ENCODE measurements around the gene ELOF1.

DNA sequence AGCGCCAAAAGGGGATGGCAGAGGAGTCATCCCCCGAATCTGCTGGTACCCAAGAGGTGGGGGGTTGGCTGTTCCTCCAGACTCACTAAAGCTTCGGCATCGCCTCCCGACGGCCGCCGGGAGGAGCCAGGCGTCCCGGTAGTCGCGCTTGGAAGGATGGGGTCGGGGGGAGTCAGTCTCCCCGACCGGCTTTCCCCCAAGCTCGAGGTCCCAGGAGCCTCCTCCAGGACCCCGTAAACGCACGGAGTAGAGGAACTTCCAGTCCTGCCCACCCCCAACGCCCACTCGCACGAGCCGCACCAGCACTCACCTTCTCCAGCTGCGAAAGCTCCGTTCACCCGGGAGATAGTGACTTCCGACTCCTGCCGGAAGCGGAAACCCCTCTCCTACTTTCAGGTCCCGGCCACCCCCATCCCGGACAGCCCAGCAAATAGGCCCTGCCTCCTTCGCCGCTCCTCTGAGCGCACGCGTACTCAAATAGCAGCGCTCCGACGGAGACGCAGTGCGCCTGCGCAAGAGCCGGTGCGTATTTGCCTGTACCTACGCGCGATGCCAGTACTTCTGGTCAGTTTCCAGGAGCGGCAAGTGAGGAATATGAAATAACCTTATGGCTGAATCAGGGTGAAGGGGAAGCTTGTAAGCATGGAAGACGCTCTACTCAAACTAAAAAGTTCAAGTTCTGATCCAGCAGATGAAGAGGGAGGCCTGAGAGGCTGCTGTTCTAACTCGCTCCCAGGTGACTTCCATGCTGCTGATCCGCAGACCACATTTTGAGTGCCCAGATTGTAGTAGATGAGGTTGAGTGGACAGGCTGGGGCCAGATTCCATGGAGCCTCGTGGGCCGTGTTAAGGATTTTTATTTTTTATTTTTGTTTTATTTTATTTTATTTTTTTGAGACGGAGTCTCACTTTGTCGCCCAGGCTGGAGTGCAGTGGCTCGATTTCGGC, at the start of gene ELOF1:
- TF ChIP-seq, protein P1, sequence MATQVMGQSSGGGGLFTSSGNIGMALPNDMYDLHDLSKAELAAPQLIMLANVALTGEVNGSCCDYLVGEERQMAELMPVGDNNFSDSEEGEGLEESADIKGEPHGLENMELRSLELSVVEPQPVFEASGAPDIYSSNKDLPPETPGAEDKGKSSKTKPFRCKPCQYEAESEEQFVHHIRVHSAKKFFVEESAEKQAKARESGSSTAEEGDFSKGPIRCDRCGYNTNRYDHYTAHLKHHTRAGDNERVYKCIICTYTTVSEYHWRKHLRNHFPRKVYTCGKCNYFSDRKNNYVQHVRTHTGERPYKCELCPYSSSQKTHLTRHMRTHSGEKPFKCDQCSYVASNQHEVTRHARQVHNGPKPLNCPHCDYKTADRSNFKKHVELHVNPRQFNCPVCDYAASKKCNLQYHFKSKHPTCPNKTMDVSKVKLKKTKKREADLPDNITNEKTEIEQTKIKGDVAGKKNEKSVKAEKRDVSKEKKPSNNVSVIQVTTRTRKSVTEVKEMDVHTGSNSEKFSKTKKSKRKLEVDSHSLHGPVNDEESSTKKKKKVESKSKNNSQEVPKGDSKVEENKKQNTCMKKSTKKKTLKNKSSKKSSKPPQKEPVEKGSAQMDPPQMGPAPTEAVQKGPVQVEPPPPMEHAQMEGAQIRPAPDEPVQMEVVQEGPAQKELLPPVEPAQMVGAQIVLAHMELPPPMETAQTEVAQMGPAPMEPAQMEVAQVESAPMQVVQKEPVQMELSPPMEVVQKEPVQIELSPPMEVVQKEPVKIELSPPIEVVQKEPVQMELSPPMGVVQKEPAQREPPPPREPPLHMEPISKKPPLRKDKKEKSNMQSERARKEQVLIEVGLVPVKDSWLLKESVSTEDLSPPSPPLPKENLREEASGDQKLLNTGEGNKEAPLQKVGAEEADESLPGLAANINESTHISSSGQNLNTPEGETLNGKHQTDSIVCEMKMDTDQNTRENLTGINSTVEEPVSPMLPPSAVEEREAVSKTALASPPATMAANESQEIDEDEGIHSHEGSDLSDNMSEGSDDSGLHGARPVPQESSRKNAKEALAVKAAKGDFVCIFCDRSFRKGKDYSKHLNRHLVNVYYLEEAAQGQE (IDR thresholded peaks at IDR 0.05; ENCODE audit: low read depth), result no peak
- TF ChIP-seq FOXM1 (IDR thresholded peaks at IDR 0.05; ENCODE audit: borderline replicate concordance, low read depth) (no peak), TCF12 (IDR thresholded peaks at IDR 0.05; ENCODE audit: low read depth) (peak; percentile 50; the same call in 1 of the 2 replicates)

Measured in Ishikawa (cell line).